Omental fat pad (tissue), 4 donors: ENCODE data around the gene FOXP1. TPM values are rescaled to one million over a fixed set of nuclear protein-coding genes. Genes with fewer than 3 reads are reported as not detected.

Experiments
- ATAC-seq: fragments of 150-250 bp; one replicate; pipeline ENCODE4 v1.9.1; 2016; ENCODE audit warnings: mild to moderate bottlenecking, moderate library complexity; ENCODE audit not compliant: low FRiP score
- DNase-seq: peaks from one replicate; pipeline ENCODE4 v3.0.0-alpha.2; 2019; ENCODE audit warnings: low spot score
- total RNA-seq, 4 donors: library from RNA; depleted of rRNA; stranded (reverse); fragments of >200 nt; gene quantifications; one replicate each; pipeline ENCODE4 v1.1.0, GENCODE V29; 2016
- TF ChIP-seq, protein P1 (sequence below), 3 donors: fragments of 450-650 bp; IDR thresholded peaks; one replicate each; pipeline ENCODE4 v1.5.1; 2016 to 2017; ENCODE audit warnings: antibody characterized with exemption in 3 of 3, mild to moderate bottlenecking in 3 of 3, moderate library complexity in 2 of 3

Gene FOXP1
- total RNA-seq, 4 donors from 2014 or later, result 72.4 to 128 (median 76.7) TPM

DNA sequence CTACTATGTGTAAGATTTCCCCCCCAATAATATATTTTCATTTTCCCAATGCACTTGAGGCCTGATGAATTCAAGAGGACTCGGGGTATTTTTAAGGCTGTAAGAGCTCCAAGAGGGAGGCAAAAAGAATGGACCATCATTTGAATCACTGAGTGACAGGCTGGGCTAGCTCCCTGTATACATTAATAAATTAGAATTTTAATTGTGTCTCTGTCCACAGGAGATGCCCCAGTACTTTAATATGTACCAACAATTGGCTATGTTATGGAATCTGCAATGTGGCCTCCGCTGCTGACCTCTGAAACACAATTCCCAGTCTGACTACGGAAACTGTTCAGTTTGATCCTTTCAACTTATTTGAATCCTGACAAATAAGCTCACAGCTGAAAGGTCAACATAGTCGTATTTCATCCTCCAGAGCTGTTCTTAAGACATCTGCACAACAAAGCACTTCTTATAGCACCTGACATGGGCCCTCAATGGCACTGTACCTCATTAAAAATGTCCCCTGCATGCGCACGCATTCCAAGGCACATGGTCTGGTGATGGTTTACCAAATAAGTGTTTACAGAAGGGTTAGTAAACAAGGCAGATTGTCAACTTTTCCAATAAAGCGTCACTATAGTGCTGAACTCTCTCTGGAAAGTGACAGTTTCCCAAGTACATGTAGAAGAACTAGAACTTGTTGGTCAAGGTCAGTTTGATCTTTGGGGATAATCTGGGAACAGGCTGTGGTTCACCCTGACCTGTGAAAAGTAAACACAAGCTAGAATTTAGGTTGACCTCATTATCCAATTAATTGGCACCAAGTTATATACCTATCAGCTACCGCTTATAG, 472.9 kb downstream of the FOXP1 start:
- no peak for ATAC-seq
- TF ChIP-seq, protein P1, sequence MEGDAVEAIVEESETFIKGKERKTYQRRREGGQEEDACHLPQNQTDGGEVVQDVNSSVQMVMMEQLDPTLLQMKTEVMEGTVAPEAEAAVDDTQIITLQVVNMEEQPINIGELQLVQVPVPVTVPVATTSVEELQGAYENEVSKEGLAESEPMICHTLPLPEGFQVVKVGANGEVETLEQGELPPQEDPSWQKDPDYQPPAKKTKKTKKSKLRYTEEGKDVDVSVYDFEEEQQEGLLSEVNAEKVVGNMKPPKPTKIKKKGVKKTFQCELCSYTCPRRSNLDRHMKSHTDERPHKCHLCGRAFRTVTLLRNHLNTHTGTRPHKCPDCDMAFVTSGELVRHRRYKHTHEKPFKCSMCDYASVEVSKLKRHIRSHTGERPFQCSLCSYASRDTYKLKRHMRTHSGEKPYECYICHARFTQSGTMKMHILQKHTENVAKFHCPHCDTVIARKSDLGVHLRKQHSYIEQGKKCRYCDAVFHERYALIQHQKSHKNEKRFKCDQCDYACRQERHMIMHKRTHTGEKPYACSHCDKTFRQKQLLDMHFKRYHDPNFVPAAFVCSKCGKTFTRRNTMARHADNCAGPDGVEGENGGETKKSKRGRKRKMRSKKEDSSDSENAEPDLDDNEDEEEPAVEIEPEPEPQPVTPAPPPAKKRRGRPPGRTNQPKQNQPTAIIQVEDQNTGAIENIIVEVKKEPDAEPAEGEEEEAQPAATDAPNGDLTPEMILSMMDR (IDR thresholded peaks at IDR 0.05), result no peak
- no peak for DNase-seq

GRCh38 chr3:71109977-71110285, 473.6 kb downstream of the FOXP1 start:
- ATAC-seq (no peak), DNase-seq (no peak)
- TF ChIP-seq, protein P1 (IDR thresholded peaks at IDR 0.05), result no peak

DNA sequence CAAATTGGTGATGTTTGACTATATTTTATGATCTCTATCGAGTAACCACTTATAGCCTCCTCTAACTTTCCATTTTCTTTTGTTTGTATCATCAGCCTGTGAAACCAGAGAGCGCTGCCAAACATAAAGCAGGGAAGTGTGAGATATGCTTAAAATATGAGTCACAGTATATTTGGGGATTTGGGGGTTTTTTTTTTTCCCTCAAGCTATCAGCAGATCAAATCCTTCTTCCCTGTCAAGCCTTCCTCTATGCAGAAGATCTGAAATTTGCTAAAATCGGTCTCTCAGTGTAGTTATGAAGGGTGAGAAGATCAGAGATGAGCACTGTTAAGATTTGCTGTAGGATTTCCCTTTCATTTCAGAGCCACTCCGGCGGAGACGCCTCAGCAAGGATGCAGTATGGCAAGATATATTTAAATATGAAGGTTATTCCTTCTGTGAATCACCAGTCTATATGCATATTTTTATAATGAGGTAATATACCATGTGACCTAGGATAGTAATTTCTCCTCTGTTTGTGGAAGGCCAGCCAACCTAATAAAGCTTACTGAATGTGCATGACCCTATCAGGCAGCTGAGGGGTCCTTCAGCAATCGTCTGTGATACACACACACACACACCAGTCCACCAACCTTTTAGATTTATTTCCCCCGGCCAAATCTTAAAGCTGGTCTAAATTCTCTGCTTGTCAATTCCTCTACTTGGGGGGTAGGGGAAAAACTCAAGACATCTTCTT, 474.1 kb downstream of the FOXP1 start:
- no peak for DNase-seq
- ATAC-seq, result no peak
- TF ChIP-seq, protein P1 (IDR thresholded peaks at IDR 0.05), result no peak

GRCh38 chr3:71107926-71108325, 475.6 kb downstream of the FOXP1 start:
- DNase-seq (no peak), ATAC-seq (no peak)
- TF ChIP-seq, protein P1 (IDR thresholded peaks at IDR 0.05), result no peak

GRCh38 chr3:71104976-71105375, 478.6 kb downstream of the FOXP1 start:
- TF ChIP-seq, protein P1 (IDR thresholded peaks at IDR 0.05), result no peak
- ATAC-seq (no peak), DNase-seq (no peak)

- DNase-seq, result no peak
- TF ChIP-seq, protein P1 (IDR thresholded peaks at IDR 0.05), result no peak
- ATAC-seq, result no peak
Measured at GRCh38 chr3:71104556-71104955, 479.0 kb downstream of the FOXP1 start.
